Lung microvascular endothelial cell (primary cell): ENCODE measurements around the gene RASGRF2. TPM values are rescaled to one million over a fixed set of nuclear protein-coding genes. Genes with fewer than 3 reads are reported as not detected.
"Not testable (repeated sequence)": the region's sequence is repeated elsewhere in the genome, so short reads cannot be mapped to it uniquely, and the experiment has no call there.

Experiments used
- DNase-seq, 2 donors: peaks; one replicate each; pipeline versions ENCODE4 v3.0.0 to v3.0.0-alpha.2; 2010; ENCODE audit warnings: low read depth in 2 of 2
- total RNA-seq: library from RNA; depleted of rRNA; stranded (reverse); fragments of >200 nt; gene quantifications from 2 replicates; pipeline ENCODE4 v1.2.1, GENCODE V29; 2014

RASGRF2 gene
- total RNA-seq, 1 donor from 2014 or later = 20.6 TPM

DNA sequence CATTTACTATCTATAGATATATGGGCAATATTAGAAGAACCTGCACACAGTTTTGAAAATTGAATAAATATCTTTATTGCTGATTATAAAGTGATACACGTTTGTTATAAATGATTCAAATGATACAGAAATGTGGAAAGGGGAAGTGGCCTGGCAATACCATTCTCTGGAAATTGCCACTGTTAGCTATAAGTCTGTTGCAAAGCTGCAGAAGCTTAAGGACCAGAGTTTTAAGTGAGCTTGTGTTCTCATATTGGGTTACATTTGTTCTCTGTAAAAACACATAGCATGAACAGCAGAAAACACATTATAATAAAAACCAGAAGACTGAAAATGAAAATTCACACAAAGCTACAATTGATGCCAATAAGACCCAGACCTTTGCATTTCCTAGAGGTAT, 59.6 kb downstream of the RASGRF2 start:
- DNase-seq = no peak

DNA sequence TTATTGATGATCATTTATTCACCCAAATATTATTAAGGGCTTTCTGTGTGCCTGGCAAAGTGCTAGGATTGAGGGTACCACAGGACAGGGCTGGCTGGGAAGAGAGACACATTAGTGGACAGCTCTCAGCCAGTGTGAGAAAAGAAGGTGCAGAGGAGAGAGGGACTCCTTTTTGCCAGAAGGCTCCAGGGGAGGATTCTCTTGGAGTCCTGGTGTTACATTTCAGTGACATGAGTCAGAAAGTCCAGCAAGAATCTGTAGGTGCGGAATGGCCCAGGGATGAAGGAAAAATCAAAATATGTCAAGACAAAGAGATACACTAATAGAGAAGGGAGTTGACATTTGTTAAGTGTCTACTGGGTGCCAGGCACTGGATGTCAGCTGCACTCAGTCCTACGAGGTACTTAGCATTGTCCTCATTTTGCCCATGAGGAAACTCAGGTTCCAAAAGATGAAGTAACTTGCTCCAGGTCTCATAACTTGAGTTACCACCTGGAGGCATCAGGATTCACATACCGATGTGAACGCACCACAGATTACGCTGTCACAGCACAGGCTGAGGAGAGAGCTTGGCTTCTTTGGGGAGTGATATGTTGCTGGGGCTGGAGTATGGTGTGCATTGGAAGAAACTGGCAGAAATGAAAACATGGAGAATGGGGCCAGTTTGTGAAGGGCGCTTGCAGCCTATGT, 60.5 kb downstream of the RASGRF2 start:
- no peak for DNase-seq

DNA sequence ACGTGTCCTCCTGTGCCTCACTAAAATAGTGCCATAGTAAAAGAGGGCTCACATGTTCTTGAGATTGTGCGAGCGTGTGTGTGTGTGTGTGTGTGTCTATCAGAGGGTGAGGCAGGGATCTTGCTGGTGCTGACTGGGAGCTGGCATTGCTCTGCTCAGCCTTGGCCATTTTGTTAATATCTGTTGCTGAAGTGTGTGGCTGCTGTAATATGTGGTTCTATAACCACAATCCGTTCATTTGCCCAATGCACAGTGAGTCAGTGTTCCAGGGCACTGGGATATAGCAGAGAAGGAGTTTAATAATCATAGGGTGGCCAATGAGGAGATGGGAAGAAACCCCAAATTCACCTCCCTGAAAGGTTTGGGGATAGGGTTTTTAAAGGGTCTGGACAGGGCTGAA, 61.3 kb downstream of the RASGRF2 start:
- no peak for DNase-seq

DNA sequence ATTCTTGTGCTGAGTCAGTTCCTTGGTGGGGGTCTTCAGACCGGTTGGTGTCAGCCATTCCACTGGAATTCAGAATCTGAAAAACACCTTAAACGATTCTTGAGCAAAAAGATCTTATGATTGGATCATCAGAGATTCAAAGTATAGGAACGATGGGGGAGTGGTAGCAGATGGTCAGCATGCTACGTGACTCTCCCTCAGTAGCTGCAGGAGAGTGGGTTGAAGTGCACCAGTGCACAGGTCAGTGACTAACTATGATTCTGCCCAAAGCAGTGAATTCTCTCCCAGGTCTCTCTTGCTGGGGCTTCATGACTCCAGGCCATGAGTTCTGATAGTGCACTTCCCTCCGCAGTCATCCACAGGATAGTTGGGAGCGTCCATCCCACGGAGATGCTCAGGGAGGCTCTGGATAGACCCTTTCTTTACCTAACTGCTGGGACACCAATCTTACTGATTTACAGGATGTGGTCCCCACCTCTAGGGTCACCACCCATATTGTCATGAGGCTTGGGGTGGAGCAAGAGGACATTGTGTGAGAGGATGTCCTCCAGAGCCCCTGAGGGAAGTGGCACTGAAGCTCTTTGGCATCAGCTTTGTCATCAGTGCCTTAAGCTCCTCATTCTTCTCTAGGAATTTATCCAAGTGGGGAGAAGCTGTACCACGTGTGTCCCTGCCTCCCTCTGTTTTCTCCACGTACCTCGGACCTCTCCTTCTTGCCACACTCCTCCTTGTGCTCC, 62.0 kb downstream of the RASGRF2 start:
- no peak for DNase-seq

DNA sequence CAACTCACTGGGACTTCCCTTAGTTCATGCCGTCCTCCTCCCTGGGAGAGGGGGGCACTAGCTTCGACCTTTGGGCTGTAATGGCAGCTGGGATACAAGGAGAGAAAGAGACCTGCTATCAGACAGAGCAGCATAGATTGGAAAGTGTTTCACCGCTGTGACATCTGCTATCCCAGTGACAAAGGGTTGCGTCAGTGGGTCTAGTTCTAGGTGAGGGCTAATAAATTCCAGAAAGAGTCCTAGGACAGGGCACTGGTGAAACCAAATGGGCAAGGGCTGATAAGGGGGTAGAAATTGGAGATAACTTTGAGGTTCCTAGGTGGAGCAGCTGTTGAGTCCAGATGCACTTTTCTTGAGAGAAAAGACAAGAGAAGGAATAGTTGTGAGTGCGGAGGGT, 62.5 kb downstream of the RASGRF2 start:
- DNase-seq = no peak

DNA sequence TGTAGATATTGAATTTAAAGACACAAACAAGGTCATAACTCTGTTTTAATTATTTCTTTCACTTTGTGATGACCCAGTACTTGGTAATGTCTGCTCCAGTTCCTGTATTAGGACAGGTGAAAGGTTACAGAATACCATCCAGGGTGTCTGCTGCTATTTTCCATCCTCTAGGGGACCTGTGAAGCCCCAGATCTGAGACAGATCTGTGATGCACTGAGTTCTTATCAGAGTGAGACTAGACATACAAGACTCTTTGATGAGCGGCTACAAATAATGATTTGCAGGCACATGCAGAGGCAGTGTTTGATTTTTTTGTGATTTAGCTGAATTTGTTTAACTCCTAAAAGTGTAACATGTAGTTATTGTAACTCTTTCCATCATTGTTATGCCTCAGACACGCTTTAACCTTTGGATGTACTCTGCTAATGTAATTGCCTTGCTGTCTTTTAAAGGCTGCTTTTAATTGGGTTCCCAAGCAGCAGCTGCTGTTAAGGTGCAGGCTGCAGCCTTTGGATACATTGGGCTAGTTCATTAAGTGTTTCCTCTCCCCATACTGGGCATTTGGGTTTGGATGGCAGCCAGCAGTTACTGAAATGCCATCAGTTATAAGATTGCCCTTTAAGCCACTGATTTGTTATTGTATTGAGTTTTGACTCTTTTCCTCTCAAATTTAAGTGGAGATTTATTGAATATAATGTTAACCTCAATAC, 63.3 kb downstream of the RASGRF2 start:
- no peak for DNase-seq

DNA sequence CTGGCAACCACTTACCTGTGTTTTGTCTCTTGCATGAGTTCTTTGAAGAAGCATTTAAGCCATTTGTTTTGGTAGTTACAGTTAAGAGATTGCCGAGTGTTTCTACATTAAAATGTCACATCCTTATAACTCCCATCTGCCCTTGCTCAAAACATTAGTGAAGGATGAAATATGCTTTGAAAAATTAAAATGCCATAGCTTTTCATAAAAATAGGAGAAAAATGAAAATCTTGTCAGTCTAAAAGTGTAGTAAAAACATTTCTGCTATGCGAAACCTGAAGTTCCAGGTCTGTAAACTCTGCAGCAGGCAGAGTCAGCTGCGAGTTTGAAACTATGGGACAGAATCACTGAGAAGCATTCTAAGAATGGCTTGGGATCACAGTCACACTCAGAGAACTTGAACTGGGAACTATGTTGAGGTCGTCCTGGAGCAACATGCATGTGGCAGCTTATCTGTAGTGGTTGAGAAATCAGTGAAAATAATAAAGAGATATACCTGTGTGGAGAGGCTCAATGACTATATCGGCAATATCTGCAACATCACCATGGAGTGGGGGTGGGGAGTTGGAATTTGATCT, 67.4 kb downstream of the RASGRF2 start:
- DNase-seq = no peak

DNA sequence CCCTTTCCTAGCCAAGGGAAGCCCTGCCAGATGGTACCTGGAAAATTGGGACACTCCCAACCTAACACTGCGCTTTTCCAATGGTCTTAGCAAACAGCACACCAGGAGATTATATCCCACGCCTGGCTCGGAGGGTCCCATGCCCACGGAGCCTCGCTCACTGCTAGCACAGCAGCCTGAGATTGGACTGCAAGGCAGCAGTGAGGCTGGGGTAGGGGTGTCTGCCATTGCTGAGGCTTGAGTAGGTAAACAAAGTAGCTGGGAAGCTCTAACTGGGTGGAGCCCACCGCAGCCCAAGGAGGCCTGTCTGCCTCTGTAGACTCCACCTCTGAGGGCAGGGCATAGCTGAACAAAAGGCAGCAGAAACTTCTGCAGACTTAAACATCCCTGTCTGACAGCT, 68.7 kb downstream of the RASGRF2 start:
- DNase-seq = not testable (repeated sequence)

DNA sequence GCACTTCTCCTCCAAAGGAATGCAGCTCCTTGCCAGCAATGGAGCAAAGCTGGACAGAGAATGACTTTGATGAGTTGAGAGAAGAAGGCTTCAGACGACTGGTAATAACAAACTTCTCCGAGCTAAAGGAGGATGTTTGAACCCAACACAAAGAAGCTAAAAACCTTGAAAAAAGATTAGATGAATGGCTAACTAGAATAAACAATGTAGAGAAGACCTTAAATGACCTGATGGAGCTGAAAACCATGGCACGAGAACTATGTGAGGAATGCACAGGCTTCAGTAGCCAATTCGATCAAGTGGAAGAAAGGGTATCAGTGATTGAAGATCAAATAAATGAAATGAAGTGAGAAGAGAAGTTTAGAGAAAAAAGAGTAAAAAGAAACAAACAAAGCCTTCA, 69.6 kb downstream of the RASGRF2 start:
- not testable (repeated sequence) for DNase-seq

DNA sequence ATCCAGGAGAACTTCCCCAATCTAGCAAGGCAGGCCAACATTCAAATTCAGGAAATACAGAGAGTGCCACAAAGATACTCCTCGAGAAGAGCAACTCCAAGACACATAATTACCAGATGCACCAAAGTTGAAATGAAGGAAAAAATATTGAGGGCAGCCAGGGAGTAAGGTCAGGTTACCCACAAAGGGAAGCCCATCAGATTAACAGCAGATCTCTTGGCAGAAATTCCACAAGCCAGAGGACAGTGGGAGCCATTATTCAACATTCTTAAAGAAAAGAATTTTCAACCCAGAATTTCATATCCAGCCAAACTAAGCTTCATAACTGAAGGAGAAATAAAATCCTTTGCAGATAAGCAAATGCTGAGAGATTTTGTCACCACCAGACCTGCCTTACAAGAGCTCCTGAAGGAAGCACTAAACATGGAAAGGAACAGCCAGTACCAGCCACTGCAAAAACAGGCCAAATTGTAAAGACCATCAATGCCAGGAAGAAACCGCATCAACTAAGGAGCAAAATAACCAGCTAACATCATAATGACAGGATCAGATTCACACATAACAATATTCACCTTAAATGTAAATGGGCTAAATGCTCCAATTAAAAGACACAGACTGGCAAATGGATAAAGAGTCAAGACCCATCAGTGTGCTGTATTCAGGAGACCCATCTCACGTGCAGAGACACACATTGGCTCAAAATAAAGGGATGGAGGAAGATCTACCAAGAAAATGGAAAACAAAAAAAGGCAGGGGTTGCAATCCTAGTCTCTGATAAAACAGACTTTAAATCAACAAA, 70.3 kb downstream of the RASGRF2 start:
- not testable (repeated sequence) for DNase-seq

DNA sequence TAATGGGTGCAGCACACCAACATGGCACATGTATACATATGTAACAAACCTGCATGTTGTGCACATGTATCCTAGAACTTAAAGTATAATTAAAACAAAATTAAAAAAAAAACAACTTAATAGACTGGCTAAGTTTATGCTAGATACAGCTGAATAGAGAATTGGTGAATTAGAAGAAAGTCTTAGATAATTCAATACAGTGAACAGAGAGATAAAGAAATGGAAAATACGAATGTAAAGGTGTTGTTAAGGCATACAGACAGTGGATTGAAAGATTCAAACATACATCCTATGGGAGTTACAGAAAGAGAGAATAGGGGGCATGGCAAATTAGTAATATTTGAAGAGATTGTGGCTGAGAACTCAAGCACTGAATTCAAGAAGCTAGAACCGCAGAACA, 75.4 kb downstream of the RASGRF2 start:
- no peak for DNase-seq

DNA sequence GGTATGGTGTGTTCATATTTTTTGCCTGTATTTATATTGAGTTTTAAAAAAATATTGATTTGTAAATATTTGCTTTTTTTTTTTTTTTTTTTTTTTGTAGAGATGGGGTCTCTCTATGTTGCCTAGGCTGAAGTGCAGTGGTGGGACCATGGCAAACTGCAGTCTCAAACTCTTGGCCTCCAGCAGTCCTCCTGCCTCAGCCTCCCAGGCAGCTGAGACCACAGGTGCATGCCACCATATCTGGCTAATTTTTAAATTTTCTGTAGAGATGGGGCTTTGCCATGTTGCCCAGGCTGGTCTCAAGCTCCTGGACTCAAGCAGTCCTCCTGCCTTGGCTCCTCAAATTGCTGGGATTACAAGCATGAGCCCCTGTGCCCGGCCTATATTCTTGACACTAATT, 78.3 kb downstream of the RASGRF2 start:
- DNase-seq = no peak

DNA sequence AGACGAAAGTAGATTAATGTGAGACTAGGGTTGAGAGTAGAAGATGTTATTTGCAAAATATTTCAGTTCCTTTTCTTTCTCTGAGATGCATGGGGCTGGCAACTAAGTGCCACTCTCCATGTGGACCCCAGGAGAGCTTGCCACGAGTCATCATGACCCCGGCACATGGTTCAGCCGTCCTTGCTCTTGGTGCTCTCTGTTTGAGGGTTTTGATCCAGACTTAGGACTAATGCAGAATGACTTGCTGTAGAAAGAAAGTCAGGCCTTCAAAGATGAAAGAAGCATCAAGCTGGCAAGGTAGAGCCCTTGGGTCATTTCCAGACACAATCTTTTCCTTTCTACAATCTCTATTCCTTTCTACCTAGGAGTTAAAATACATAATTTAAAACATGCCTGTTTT, 84.7 kb downstream of the RASGRF2 start:
- DNase-seq = no peak

DNA sequence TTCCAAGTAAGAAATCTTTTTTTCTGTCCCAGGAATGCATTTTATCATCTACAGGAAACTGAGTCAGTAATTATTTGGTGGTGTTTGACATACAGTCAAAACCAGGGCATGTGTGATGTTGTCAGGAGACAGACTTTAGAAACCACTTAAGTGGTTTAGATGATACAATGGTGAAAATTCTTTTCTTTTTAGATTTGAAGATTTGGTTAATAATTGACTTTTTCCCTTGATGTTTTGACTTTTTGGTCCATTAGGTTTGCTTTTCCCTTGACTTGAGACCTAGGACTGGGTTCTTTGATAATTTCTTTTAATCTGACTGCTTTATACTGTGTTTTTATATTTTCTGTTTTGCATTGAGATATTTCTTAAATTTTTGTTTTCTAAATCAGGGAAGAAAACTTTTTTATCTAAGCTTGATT, 85.2 kb downstream of the RASGRF2 start:
- DNase-seq = peak in 1 of 2 donors; percentile 17

DNA sequence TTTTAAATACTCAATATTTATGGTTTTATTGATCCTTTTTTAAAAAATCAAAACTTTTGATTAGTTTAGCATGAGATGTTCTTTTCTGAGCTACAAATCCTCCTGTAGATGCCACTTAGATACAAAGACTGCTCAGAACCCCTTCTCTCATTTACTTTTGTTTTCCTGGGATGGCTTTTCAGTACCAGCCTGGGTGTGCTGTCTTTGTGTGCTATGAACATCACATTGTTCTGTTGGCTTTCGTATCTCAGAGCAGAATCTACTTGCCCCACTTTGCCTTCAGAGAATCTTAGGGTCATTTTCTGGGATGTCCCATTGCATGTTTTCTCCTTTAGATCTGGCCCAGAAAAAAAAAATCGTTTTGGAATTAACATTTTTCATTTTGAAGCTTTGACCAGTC, 85.9 kb downstream of the RASGRF2 start:
- no peak for DNase-seq

DNA sequence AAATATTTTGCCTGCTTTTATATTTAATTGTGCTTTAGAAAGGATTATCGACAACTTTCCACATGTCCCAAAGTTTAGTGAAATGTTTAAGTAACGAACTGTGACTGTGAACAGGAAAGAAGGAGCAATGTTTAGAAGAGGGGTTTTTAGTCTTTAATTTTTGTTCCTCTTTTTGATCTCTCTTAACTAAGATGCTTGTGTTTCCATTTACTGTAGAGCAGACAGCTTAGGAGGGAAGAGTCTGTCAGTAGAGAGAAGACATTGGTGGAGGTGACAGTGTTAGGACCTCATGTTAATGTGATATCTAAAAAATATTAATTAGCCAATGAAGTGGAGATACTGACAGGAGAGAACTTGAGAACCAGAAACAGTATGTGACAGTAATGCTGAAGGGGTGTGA, 92.2 kb downstream of the RASGRF2 start:
- no peak for DNase-seq

DNA sequence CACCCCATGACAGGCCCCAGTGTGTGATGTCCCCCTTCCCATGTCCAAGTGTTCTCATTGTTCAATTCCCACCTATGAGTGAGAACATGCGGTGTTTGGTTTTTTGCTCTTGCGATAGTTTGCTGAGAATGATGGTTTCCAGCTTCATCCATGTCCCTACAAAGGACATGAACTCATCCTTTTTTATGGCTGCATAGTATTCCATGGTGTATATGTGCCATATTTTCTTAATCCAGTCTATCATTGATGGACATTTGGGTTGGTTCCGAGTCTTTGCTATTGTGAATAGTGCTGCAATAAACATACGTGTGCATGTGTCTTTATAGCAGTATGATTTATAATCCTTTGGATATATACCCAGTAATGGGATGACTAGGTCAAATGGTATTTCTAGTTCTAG, 93.1 kb downstream of the RASGRF2 start:
- not testable (repeated sequence) for DNase-seq

DNA sequence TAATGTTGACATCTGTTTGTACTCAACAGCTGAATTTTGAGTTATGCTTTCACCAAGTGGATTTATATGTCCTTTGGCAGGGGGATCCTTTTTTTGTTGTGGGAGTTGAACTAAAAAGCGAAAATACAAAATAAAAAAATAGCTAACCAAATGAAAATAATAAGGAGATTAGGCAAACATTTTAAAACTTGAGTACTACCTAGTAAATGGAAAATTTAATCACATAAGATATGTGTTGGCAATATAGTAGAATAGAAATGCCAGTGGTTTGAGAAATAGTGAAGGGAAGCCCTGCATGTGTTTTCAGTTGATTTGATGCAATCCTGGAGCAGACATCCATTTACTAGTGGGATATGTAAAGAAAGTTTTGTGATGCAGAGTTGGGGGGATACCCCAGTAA, 98.0 kb downstream of the RASGRF2 start:
- no peak for DNase-seq

DNA sequence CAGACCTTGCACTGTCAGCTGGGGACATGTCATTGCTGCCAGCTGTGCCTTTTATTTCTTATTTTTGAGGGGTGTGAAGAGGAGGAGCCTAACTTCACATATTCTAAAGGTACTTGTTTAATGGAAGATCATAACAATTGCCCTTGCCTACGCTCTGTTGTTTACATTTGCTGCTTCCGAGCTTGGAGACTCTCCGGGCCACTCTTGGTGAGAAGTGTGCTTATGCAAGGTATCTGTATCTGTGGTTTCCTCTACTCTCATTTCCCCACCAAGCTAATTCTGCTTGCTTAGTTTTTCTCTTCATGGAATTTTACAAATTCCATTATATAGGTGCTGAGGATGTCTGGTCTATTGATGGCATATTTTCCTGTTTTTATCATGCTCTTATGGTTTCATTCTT, 105.3 kb downstream of the RASGRF2 start:
- peak; percentile 17 to 39 for DNase-seq

DNA sequence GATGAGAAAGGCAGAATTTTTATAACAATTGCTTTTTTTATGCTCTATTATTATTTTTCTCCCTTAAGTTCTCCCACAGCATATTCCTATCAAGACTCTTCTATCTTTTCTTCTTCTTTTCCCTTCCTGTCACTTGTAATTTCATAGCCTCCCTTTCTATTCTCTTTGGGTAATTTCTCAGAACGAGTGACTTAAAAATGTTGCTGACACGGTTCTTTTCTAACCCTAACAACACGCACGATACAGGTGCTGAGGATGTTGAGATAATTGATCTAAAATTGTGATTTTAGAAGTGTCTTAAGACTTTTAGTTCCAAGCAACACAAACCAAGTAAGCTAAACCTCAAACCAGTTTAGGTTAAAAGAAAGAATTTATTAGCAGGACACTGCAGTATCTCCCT, 105.9 kb downstream of the RASGRF2 start:
- no peak for DNase-seq

DNA sequence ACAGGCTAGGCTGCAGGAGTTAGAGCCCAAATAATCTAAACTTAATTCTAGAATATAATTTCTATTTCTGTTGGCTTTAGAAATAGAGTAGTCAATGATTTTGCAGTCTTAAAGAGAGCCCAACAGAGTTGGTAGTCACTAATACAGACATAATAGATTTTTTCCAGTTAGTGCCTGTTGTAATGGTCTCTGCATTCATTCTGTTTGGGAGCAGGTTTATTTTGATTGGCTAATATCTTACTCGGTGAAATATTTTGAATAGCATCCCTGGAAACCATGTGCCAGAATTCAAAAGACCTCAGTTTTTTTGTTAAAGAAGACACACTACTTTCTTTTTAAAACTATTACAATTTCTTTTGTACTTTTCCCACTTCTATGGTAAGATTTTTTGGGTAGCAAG, 107.2 kb downstream of the RASGRF2 start:
- peak in 1 of 2 donors; percentile 58 for DNase-seq
